Renal pelvis (tissue), 4 donors: ENCODE data around the gene MDH1B. TPM values are rescaled to one million over a fixed set of nuclear protein-coding genes. Genes with fewer than 3 reads are reported as not detected.
A peak's percentile ranks its signal among the peaks of the same experiment; 100 is the strongest.
"Not testable (repeated sequence)": the region's sequence is repeated elsewhere in the genome, so short reads cannot be mapped to it uniquely, and the experiment has no call there.

Source experiments
- DNase-seq: peaks from one replicate; pipeline ENCODE4 v3.0.0-alpha.2; 2013
- polyA plus RNA-seq, 3 donors: library from polyadenylated mRNA; unstranded; fragments of 120-200 nt; gene quantifications; one replicate each; pipeline ENCODE4 v1.2.1, GENCODE V29; 2013; ENCODE audit not compliant: insufficient read length in 3 of 3

MDH1B gene
- polyA plus RNA-seq, 3 donors, result 11.8 to 15.3 (median 13.1) TPM

DNA sequence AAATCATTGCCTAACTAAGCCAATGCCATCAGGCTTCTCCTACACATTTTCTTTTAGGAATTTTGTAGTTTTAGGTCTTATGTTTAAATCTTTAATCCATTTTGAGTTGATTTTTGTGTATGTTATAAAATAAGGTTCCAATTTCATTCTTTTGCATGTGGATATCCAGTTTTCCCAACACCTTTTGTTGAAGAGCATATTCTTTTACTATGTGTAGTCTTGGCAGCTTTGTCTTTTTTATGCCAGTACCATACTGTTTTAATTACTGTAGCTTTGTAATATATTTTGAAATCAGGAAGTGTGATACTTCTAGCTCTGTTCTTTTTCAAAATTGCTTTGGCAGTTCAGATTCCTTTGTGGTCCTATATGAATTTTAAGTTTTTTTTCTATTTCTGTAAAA is 11.3 kb upstream of the MDH1B start:
- DNase-seq, result no peak

GRCh38 chr2:206774871-206775270 is 9.7 kb upstream of the MDH1B start:
- no peak for DNase-seq

DNA sequence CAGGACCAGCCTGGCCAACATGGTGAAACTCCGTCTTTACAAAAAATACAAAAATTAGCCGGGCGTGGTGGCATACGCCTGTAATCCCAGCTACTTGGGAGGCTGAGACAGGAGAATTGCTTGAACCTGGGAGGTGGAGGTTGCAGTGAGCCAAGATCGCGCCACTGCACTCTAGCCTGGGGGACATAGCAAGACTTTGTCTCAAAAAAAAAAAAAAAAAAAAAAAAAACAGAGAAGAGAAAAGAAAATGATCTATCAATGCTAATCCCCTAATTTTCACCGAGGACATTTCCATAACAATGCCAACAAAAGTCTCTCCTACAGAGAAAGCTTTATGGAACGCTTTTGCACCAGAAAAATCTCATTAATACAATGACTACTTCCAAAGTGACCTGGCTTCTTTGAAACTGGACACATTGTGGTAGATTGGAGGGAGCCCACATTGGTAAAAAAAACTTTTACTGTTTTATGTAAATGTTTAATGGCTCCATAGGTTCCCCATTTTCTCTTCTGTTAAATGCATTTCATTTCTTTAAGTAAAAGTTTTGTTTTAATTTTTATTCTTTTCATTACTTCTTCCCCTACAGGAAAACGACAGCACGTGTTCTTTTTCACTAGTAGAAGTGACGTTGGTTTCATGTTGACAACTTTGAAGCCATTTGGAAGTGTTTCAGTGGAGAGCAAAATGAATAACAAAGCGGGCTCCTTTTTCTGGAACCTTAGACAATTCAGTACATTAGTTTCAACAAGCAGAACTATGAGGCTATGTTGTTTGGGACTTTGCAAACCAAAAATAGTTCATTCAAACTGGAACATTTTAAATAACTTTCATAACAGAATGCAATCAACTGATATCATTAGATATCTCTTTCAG is 1.2 kb upstream of the MDH1B start:
- no peak for DNase-seq

DNA sequence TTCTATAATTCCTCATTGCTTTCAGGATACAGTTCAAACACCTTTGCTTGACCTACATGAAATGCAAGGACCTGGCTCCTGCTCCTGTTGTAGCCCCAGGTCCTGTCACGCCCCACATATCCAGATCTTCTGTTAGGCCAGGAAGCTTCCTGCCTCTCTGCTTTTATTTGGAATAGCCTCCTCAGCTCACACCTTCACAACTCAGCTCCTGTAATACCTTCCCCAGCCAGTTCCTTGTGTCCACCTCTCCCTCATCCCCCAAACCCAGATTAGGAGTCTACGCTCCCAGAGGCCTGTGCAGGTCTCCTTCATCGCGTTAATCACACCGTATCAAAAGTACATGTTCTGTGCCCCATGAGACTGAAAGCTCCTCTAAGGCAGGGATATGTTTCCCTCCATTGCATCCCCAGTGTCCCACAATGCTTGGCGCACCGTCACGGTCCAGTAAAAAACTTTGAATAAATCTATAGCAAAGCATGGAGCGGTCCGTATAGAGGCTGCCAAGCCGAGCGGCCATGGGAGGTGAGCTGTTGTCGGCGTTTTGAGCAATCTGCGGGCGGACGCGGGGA is 371 bp downstream of the MDH1B start:
- no peak for DNase-seq

- DNase-seq, result no peak
Observed at GRCh38 chr2:206756816-206757215, 8.3 kb downstream of the MDH1B start.

DNA sequence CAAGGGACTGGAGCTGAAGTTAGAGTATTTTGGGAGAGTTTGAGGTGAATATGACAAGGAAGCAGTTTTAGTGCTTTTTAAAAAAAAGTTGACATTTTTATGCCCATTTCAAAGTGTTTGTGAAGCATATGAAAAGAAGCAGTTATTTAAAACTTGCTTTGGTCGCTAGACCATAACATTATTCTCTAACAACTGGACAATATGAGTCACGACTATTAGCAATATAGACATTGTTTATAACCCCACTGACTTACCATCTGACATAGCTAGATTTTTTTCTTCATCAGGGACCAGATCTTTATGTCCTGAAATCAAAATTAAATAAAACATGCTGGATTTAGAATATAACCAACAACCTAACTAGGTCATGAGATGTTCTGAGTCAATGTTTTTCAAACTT is 24.3 kb downstream of the MDH1B start:
- no peak for DNase-seq

- peak; percentile 23 for DNase-seq
Observed at GRCh38 chr2:206739271-206739670, 25.9 kb downstream of the MDH1B start.

GRCh38 chr2:206736935-206737334 is 28.2 kb downstream of the MDH1B start:
- DNase-seq, result no peak

GRCh38 chr2:206733341-206733740 is 31.8 kb downstream of the MDH1B start:
- no peak for DNase-seq

GRCh38 chr2:206728277-206729199 is 36.6 kb downstream of the MDH1B start:
- DNase-seq, result no peak

DNA sequence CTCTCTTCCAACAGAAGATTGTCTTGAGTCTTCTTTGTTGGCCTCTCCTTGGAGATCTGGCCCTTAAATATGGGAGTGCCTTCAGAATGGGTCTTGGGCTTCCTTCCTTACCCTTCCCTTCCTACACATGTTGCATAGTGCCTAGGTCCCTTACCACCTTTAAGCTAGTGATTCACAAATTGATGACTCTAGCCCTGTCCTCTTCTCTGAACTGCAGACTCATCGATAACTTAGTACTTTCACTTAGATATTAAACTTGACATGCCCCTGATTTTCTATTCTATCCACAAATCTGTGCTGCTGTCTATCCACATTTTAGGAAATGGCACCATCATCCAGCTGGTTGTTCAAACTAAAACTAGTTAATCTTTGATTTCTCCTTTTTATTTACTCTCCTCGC is 37.8 kb downstream of the MDH1B start:
- DNase-seq, result no peak

DNA sequence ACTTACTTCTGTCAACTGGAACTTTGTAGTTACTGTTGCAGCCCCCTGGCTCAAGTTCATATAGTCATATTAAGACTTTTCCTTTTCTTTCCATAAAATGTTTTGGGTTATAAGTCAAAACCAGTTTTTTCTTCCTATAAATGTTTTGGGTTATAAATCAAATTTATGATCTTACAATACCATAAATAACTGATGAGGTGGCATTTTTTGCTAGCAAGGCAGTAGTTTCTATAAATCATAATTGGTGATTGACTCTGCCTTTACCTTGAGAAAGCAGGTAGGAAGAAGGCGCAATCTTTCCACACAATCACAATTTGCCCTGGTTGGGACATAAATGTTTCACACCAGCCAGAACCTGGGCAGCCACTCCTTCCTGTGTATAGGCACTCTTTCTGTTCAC is 41.8 kb downstream of the MDH1B start:
- no peak for DNase-seq

GRCh38 chr2:206721256-206721920 is 43.7 kb downstream of the MDH1B start:
- no peak for DNase-seq

DNA sequence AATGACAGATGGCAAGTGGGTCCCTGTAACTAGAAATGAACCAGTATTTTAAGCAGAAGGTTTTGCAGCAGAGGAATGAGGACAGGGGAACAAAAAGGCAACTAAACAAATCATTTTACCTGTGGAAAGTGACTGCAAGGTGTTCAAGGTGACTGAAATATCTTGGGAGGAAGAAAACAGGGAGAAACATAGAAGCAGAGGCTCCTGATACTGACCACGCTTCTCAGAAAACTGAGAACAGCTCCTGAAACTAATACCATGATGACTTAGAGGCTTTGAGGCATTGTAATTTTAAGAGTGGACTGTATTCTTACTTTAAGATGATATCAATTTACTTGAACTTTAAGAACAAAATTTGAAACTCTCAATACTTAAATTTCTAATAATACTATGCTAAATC is 46.8 kb downstream of the MDH1B start, which contains the start of gene DYTN:
Gene DYTN (minus strand): TSS at position 101 of the 400 bp plus-strand sequence. CDS start 117 bp downstream, outside the sequence.
- DNase-seq, result no peak

DNA sequence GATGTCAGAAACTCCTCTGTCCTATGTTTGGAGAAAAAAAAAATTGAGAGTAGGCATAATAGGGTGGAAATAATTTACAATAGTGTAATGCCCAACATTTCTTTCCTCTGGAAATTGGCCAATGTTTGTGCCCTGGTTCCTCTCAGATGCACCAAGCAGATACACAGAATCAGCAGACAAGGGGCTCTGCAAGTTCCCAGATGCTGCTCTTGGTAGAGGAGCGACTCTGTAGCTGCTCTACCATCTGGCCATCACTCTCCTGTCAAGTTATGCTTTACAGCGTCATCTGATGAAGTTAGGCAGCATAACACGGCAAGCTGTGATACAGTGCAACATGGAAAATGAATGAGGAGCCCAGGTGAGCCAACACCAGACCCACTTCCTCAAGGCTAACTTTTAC is 48.5 kb downstream of the MDH1B start:
- DNase-seq, result no peak

DNA sequence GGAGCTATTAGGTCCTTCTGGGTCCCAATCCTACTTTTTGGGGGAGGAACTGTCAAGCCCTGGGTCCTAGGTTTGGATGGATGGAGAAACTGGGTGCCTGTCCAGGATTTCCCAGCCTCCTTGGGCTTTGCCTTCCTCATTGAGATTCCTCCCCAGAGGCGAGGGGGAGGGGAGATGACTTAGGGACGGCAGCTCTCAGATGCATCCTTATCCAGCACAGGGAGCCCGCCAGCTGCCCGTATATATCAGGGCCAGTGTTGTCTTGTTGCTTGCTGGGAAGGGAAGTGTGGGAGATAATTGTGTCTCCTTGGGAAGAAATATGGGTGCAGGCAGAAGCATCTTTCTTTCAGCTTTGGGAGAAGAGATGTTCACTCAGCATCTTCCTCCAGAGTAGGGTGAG is 49.9 kb downstream of the MDH1B start:
- not testable (repeated sequence) for DNase-seq

DNA sequence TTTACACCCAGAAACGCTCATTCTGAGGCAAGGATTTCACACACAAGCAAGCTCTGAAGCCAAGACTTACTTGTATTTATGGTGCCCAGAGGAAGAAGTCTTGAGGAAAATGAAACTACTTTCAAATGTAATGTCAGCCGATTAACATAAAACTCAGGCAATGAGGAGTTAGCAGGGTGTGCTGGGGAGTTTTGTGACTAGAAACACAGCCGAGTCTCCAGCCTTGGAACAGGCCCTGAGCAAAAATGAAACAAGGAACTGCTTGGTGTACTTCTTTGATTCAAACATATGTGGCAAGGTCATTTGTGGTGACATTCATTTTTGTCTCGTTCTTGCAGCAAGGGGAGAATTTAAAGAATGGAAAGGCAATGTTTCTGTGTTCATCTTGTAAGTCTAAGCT is 51.4 kb downstream of the MDH1B start:
- DNase-seq, result no peak

- no peak for DNase-seq
Observed at GRCh38 chr2:206708286-206708685, 56.8 kb downstream of the MDH1B start.

DNA sequence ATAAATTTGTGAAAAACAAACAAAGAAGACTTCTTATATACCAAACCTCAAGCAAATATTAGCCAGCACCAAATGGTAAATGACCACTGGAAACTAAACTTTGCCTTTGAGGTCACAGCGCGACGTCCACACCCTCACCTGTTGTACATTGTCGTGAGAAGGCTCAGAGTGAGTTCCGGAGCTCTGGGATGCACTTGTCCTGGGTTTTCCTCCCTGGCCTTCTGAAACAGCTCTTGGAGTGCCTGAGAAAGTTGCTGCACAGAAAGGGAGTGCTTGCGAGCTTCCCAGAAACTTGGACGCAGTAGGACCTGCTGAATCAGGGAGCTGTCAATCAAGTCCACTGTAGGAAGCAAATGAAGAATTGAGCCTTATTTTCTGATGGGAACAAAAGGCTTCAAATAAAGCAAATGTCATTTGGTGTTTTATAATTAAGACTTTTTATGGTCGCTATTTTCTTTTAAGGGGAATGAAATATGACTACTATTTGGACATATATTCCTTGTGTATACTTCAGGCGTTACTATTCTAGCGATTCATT is 57.9 kb downstream of the MDH1B start:
- DNase-seq, result no peak

- no peak for DNase-seq
Observed at GRCh38 chr2:206701952-206702605, 63.0 kb downstream of the MDH1B start.

DNA sequence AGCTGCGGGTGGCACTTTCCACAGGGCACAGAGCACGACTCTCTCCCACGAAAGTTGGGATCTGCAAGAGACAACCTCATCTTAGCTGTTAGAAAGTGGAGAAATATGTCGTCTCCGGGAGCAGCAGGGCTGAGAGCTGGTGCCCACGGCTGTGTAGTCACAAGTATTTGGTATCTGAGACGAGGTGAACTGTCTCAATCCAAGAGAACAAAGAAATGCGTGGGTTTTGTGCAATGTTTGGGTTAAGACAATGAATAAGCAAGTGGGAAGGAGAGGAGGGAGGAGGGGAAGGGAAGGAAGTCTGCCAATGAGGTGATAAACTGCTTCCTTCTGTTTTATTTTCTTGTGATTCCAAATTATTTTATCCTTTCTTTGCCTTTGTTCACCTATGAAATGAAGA is 65.0 kb downstream of the MDH1B start:
- DNase-seq, result no peak
